Prostate gland (tissue), 2 donors: ENCODE data around the gene SST.

ENCODE experiments used
- CTCF ChIP-seq, 4 experiments: fragments of 200-600 bp in 2 of 4; fragments of 450-650 bp in 2 of 4; sonication (generic) in 2 of 4; IDR thresholded peaks; 1 replicate in 3 of 4; 2 replicates in 1 of 4; pipeline ENCODE4 v1.5.1; 2016 to 2019; ENCODE audit warnings: antibody characterized with exemption in 4 of 4, mild to moderate bottlenecking in 2 of 4, moderate library complexity in 2 of 4
- POLR2A ChIP-seq: fragments of 450-650 bp; IDR thresholded peaks from one replicate; pipeline ENCODE4 v1.6.1; 2016; ENCODE audit warnings: antibody characterized with exemption, mild to moderate bottlenecking
- POLR2AphosphoS5 ChIP-seq: sonication (generic); formaldehyde crosslinking; IDR thresholded peaks from one replicate; pipeline ENCODE4 v1.6.1; 2017; ENCODE audit warnings: antibody characterized with exemption

- TF ChIP-seq POLR2AphosphoS5 = no peak
- TF ChIP-seq CTCF (IDR thresholded peaks at IDR 0.05) = no peak
- no peak for TF ChIP-seq POLR2A
These were observed 5.2 kb downstream of the SST start for GRCh38 chr3:187665010-187665409.
